ENCODE results near the gene TSEN2.
"Not testable (repeated sequence)": the region's sequence is repeated elsewhere in the genome, so short reads cannot be mapped to it uniquely, and the experiment has no call there.

The TSEN2 gene

GRCh38 chr3:12506201-12506709, 22.0 kb downstream of the TSEN2 start:
- no peak for DNase-seq (ENCODE audit: low spot score)

GRCh38 chr3:12507591-12508281, 23.5 kb downstream of the TSEN2 start:
- no peak for DNase-seq (ENCODE audit: low spot score)

- DNase-seq (ENCODE audit: low spot score) = no peak
Observed at GRCh38 chr3:12508291-12508700, 24.0 kb downstream of the TSEN2 start.

GRCh38 chr3:12509466-12509865, 25.2 kb downstream of the TSEN2 start:
- no peak for DNase-seq (ENCODE audit: low spot score)

- no peak for DNase-seq (ENCODE audit: low spot score)
Observed at GRCh38 chr3:12512534-12513118, 28.3 kb downstream of the TSEN2 start.

- DNase-seq (ENCODE audit: low spot score) = no peak
Observed at GRCh38 chr3:12513694-12514446, 29.6 kb downstream of the TSEN2 start.

GRCh38 chr3:12515631-12516030, 31.4 kb downstream of the TSEN2 start:
- DNase-seq (ENCODE audit: low spot score) = no peak

- DNase-seq (ENCODE audit: low spot score) = no peak
Observed at GRCh38 chr3:12516873-12517272, 32.6 kb downstream of the TSEN2 start.

- no peak for DNase-seq (ENCODE audit: low spot score)
Observed at GRCh38 chr3:12518261-12519028, 34.2 kb downstream of the TSEN2 start.

- DNase-seq (ENCODE audit: low spot score) = no peak
Observed at GRCh38 chr3:12521010-12521409, 36.7 kb downstream of the TSEN2 start.

- no peak for DNase-seq (ENCODE audit: low spot score)
Observed at GRCh38 chr3:12522721-12523120, 38.4 kb downstream of the TSEN2 start.

- DNase-seq (ENCODE audit: low spot score) = no peak
Observed at GRCh38 chr3:12527757-12528143, 43.5 kb downstream of the TSEN2 start.

GRCh38 chr3:12532182-12532581, 47.9 kb downstream of the TSEN2 start:
- peak; percentile 31 for DNase-seq (ENCODE audit: low spot score)

GRCh38 chr3:12536423-12536822, 52.1 kb downstream of the TSEN2 start:
- DNase-seq (ENCODE audit: low spot score) = no peak

- no peak for DNase-seq (ENCODE audit: low spot score)
Observed at GRCh38 chr3:12541625-12542024, 57.3 kb downstream of the TSEN2 start.

- DNase-seq (ENCODE audit: low spot score) = not testable (repeated sequence)
Observed at GRCh38 chr3:12543497-12543896, 59.2 kb downstream of the TSEN2 start.

GRCh38 chr3:12544652-12545472, 60.6 kb downstream of the TSEN2 start:
- no peak for DNase-seq (ENCODE audit: low spot score)

GRCh38 chr3:12545473-12545791, 61.2 kb downstream of the TSEN2 start, which contains the start of gene MKRN2OS:
MKRN2OS (minus strand) TSS chr3:12545499; CDS start chr3:12545464, 35 bp downstream.
- DNase-seq (ENCODE audit: low spot score) = no peak

GRCh38 chr3:12549971-12550760, 65.9 kb downstream of the TSEN2 start:
- no peak for DNase-seq (ENCODE audit: low spot score)

- DNase-seq (ENCODE audit: low spot score) = peak; percentile 35
Observed at GRCh38 chr3:12553921-12554391, 69.7 kb downstream of the TSEN2 start.

Data from Ammon's horn (tissue), 1 donor.